Left forelimb (tissue), 1 donor: Measurements from ENCODE around the gene IL23R.

Experiments used
- DNase-seq: peaks from one replicate; pipeline ENCODE4 v3.0.0-alpha.2; 2018; ENCODE audit warnings: low spot score

IL23R gene

DNA sequence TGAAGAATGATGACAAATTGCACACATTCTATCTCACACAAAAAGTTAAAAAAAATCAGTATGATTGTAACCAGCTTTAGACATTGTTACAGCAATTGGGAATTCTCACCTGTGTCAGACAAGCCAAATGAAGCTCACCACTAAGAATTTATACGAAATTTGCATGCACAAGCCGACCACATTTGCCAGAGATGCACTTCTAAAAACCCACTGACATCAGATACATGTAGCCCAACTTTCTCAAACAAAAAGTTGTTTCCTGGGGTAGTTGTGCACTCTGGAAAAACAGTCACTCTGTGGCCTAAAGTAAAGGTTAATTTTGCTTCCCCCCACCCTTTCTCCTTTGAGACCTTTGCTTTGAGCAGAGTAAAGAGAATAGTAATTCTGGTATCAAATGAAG is 73.5 kb downstream of the IL23R start:
- no peak for DNase-seq

- no peak for DNase-seq
Measured at GRCh38 chr1:67241200-67241746, 75.0 kb downstream of the IL23R start.

DNA sequence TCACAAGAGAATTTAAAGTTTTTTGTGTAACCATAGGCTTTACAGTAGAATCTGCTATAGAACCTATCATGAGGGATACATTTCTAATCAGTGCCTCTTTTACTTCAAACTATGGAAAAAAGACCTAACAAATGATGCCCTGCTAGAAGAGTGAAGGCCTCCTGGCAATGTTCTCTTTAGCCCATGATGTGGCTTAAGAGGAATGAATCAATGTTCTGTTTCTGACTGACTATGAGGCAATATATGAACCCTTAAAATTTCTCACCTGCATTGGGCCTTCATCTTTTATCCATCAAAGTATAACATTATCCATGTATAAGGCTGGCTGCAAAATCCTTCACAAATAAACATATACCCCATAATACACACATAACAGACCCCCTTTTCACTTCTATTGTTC is 75.8 kb downstream of the IL23R start:
- DNase-seq = no peak

DNA sequence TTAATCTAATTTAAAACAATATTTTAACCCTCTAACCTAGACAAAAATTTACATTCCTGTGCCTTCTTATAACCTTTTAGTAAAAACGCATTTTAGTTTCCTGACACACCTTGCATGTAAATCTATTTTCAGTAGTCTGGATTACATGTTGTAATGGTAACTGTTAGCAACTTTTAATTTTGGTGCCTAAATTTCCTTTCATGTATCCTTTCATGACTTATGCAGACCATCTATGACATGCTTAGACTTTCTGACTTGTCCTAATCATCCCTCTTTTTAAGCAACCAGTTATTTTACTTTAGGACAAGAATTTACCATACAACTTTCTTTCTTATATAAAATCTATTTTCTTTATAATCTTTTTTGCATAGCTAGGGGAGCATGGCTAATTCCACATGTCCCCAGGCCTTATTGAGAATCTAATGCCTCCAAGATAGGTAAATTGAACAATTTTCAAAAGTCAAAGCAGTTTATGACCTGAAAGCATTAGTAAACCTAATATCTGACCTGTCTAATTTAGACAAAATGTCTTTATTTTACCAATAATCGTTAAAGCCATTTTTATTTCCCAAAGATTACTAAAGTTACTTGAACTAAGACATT is 83.9 kb downstream of the IL23R start:
- no peak for DNase-seq

GRCh38 chr1:67256291-67257172 is 90.3 kb downstream of the IL23R start:
- no peak for DNase-seq

GRCh38 chr1:67257173-67257535 is 90.9 kb downstream of the IL23R start:
- no peak for DNase-seq

GRCh38 chr1:67261680-67262079 is 95.4 kb downstream of the IL23R start:
- DNase-seq = no peak

GRCh38 chr1:67262735-67263134 is 96.5 kb downstream of the IL23R start:
- no peak for DNase-seq

- no peak for DNase-seq
Measured at GRCh38 chr1:67264152-67264551, 97.9 kb downstream of the IL23R start.

DNA sequence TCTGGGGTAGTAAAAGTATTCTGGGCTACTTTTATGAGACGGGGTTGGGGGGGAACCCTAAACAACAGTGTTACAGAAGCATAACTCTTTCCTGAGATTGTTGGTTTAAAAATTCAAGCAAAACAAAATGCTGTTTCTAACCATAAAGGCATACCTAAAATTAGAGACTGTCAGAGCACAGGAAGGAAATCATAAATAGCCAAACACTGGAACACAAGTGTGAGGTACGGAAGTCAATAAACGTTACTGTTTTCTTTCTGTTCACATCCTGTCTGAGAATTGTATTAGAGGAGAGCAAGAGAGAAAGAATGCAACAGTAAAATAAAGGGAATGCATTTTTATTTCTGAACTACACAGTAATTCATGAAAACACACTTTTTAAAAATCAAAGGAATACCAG is 98.6 kb downstream of the IL23R start:
- DNase-seq = no peak

DNA sequence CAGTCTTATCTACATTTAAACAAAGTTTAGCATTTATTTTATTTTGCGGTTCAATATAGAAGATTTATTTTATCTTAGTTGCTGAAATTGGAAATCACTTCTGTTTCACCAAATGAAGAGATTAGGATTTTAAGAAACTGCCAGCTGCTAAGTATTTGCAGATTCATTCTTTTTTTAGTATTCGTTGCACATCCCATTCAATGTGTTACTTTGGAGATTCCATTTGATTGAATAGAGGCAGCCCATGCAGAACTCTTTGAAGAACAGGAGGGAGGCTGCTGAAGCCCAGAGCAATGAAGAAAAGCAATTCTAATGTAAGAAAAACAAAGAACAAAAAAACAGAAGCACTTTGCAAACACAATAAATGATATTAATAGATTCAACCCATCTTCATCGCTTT is 102.8 kb downstream of the IL23R start:
- DNase-seq = no peak

- no peak for DNase-seq
Measured at GRCh38 chr1:67270541-67270940, 104.3 kb downstream of the IL23R start.

DNA sequence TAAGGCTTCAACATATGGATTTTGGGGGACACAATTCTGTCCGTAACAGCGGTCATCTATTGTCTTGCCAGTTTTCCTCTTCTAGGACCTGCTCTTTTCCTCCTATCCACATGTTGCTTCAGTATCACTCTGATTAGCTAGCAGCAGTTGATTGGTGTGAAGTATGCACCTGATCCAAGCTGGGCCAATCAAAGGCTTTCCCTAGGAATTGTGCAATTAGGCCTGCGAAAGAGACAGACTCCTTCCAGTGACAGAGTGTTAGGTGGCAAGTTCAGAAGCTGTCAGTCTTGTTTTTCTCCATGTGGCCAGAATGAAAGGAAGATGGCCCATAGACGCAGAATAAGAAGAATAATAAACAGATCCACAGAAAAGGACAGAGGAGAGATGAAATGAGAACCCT is 107.3 kb downstream of the IL23R start:
- DNase-seq = no peak

DNA sequence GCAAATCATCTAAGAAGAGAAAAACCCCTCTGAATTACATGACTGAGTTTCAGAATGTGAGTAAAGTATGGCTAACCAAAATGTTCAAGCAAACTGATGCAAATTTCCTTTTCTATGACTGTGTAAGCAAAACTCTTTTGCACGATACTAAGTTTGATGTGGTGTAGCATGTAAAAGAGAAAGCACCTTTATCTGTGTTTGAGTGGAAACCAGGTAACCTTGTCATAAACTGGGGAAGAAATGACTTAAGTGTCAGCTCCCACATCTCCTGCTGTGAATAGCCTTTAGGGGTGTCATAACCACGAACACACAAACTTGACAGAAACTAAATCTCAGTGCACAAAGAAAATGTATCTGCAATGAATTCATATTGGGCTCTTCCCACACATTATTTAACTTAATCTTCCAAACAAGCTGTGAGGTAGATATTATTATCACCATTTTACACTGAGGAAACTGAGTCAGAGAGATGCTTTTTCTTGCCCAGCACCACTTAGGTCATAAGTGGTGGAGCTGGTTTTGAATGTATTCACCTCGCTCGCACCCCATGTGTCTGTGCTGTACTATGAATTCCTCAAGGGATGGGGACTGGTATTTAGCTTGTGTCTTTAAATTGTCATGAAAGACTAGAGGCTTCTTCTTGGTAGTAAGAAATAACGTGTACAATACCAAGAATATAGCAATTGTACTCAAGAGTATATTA is 108.5 kb downstream of the IL23R start:
- no peak for DNase-seq

- no peak for DNase-seq
Measured at GRCh38 chr1:67280696-67281095, 114.4 kb downstream of the IL23R start.

- no peak for DNase-seq
Measured at GRCh38 chr1:67281244-67281643, 115.0 kb downstream of the IL23R start.

DNA sequence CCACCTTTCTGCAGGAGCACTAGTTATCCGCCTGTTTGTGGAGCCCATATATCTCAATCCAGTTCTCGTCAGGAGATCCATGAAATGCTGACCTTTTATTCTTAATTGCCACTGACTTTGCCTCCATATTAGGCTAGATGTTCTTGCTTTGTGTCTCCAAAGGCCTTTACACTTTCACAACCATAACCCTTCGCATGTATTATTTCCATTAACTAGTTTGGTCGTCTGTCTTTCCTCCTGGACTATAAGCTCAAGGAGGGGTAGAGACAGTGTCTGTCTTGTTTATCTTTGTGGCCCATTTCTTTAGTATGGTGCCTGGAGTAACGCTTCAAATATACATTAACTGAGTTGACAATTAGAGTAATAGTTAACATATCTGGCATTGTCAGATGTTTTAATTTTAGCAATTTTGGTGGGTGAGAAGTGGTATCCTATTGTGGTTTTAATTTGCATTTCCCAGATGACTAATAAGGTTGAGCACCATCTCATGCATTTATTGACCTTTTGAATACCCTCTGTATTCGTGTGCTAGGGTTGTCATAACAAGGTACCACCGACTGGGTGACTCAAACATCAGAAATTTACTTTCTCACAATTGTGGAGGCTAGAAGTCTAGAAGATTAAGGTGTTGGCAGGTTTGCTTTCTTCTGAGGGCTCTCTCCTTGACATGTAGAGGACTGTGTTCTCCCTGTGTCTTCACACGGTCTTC is 119.7 kb downstream of the IL23R start:
- no peak for DNase-seq

DNA sequence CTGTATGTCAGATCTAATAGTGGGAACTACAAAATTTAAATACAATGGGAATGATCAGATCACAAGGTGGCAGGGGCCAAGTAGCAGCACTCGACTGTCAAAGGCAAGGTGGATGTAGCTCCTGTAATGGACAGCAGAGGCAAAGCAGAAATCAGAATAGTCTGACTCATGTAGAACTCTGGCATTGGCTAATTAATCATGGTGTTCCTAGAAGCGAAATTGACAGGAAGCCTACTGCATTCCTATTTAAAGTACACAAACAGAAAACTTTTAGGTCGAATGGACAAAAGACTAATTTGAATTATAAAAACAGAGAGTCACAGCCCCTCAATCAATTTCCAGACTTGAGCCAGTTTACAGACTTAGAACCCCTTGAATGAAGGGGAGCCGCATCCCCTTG is 124.0 kb downstream of the IL23R start:
- DNase-seq = no peak

DNA sequence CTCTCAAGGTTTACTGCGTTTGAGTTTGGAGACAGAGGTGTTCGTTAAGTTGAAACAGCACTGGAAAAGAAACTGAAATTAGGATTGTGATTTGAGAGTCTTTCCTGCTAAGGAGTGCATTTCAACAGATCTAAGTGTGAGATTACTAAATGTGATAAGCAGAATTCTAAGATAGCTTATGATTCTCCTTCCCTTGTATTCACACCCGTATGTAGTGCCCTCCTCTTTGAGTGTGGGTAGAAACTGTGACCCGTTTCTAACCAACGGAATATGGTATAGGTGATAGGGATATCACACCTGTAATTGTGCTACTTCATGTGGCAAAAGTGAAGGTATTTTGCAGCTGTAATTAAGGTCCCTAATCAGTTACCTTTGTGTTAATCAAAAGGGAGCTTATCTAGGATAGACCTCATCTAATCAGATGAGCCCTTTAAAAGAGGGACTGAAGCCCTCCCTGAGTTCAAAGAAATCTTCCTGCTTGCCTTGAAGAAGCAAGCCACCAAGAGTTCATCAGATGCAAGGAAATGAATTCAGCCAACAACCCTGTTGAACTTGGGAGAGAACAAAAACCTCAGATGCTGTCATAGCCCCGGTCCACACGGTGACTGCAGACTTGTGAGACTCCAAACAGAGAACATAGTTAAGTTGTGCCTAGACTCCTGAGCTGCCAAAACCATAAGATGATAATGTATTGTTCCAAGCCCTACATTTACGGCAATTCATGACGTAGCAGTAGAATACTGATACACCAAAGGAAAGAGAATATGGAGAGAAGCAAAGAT is 128.8 kb downstream of the IL23R start:
- no peak for DNase-seq

- DNase-seq = no peak
Measured at GRCh38 chr1:67298762-67299161, 132.5 kb downstream of the IL23R start.

- DNase-seq = no peak
Measured at GRCh38 chr1:67299296-67299695, 133.0 kb downstream of the IL23R start.
